Neural cell (in vitro differentiated cells): Measurements from ENCODE around the gene CTU1. TPM values are rescaled to one million over a fixed set of nuclear protein-coding genes. Genes with fewer than 3 reads are reported as not detected.

Experiments used
- H2AFZ ChIP-seq: fragments of 200-600, 300-800 bp; sonication (generic), shearing (Covaris generic); 2 replicates; pipeline ENCODE4 v1.6.0; 2014; ENCODE audit warnings: low read depth, mild to moderate bottlenecking, antibody characterized with exemption, low read length, moderate library complexity
- H3F3A ChIP-seq: fragments of 200-600 bp; shearing (Covaris generic); 2 replicates; pipeline ENCODE4 v1.6.1; 2016; ENCODE audit warnings: mild to moderate bottlenecking, moderate library complexity, mixed read lengths, antibody characterized with exemption, low read length; ENCODE audit not compliant: insufficient read depth, poor library complexity, severe bottlenecking
- H3K27ac ChIP-seq: fragments of 200-600, 300-800 bp; sonication (generic), shearing (Covaris generic); 2 replicates; pipeline ENCODE4 v1.5.1; 2014; ENCODE audit warnings: mild to moderate bottlenecking, low read length, moderate library complexity
- H3K27me3 ChIP-seq: fragments of 300-800, 200-600 bp; sonication (generic), shearing (Covaris generic); 2 replicates; pipeline ENCODE4 v1.6.0; 2014; ENCODE audit warnings: mild to moderate bottlenecking, low read depth, low read length, moderate library complexity; ENCODE audit not compliant: insufficient read depth
- H3K36me3 ChIP-seq: fragments of 300-800, 200-600 bp; sonication (generic), shearing (Covaris generic); 2 replicates; pipeline ENCODE4 v1.5.1; 2014; ENCODE audit warnings: mild to moderate bottlenecking, antibody characterized with exemption, low read length, moderate library complexity; ENCODE audit not compliant: insufficient read depth
- H3K4me2 ChIP-seq: fragments of 300-800, 200-600 bp; sonication (generic), shearing (Covaris generic); 2 replicates; pipeline ENCODE4 v1.6.0; 2014; ENCODE audit warnings: mild to moderate bottlenecking, low read length
- H3K4me3 ChIP-seq: fragments of 300-800, 200-600 bp; sonication (generic), shearing (Covaris generic); 2 replicates; pipeline ENCODE4 v1.5.1; 2014; ENCODE audit warnings: mild to moderate bottlenecking, low read length, moderate library complexity
- H3K79me2 ChIP-seq: fragments of 200-600 bp; shearing (Covaris generic); replicated peaks from 2 replicates; pipeline ENCODE4 v1.6.0; 2014; ENCODE audit warnings: mild to moderate bottlenecking, low read length, moderate library complexity; ENCODE audit not compliant: insufficient read depth
- H3K9ac ChIP-seq: fragments of 300-800, 200-600 bp; sonication (generic), shearing (Covaris generic); 2 replicates; pipeline ENCODE4 v1.6.1; 2016; ENCODE audit warnings: mild to moderate bottlenecking, low read length, mixed read lengths
- H3K9me2 ChIP-seq: fragments of 200-600 bp; shearing (Covaris generic); 2 replicates; pipeline ENCODE4 v1.6.1; 2016; ENCODE audit warnings: mild to moderate bottlenecking, low read length, mixed read lengths; ENCODE audit not compliant: insufficient read depth
- H3K9me3 ChIP-seq: fragments of 200-600, 300-800 bp; sonication (generic), shearing (Covaris generic); 2 replicates; pipeline ENCODE4 v1.6.1; 2016; ENCODE audit warnings: mild to moderate bottlenecking, mixed run types, low read length, moderate library complexity, mixed read lengths
- H4K20me1 ChIP-seq: fragments of 200-600 bp; shearing (Covaris generic); 2 replicates; pipeline ENCODE4 v1.6.1; 2016; ENCODE audit warnings: mild to moderate bottlenecking, mixed run types; ENCODE audit not compliant: insufficient read depth
- CTCF ChIP-seq: fragments of 450-650 bp; IDR thresholded peaks from 2 replicates; pipeline ENCODE4 v1.5.1; 2014; ENCODE audit warnings: antibody characterized with exemption, mild to moderate bottlenecking, moderate library complexity; ENCODE audit not compliant: poor library complexity, severe bottlenecking
- EP300 ChIP-seq: fragments of 450-650 bp; conservative IDR thresholded peaks from 2 replicates; pipeline ENCODE4 v1.6.1; 2014; ENCODE audit warnings: antibody characterized with exemption, mild to moderate bottlenecking, moderate library complexity; ENCODE audit not compliant: poor library complexity, severe bottlenecking
- EZH2 ChIP-seq: fragments of 200-600, 300-800 bp; shearing (Covaris generic), sonication (generic); IDR thresholded peaks from 2 replicates; pipeline ENCODE4 v1.6.1; 2014; ENCODE audit warnings: antibody characterized with exemption, low read length, borderline replicate concordance, mild to moderate bottlenecking; ENCODE audit not compliant: insufficient read depth, poor library complexity, severe bottlenecking
- MXI1 ChIP-seq: fragments of 450-650 bp; conservative IDR thresholded peaks from 2 replicates; pipeline ENCODE4 v1.6.1; 2014; ENCODE audit warnings: antibody characterized with exemption, mild to moderate bottlenecking; ENCODE audit not compliant: poor library complexity, severe bottlenecking
- POLR2AphosphoS5 ChIP-seq: IDR thresholded peaks from 2 replicates; pipeline ENCODE4 v1.6.1; 2012
- RAD21 ChIP-seq: fragments of 450-650 bp; conservative IDR thresholded peaks from 2 replicates; pipeline ENCODE4 v1.6.1; 2014; ENCODE audit warnings: antibody characterized with exemption, mild to moderate bottlenecking, moderate library complexity
- REST ChIP-seq: IDR thresholded peaks from 2 replicates; pipeline ENCODE4 v1.6.1; 2012; ENCODE audit warnings: borderline replicate concordance
- SMC3 ChIP-seq: fragments of 450-650 bp; conservative IDR thresholded peaks from 2 replicates; pipeline ENCODE4 v1.6.1; 2014; ENCODE audit warnings: antibody characterized with exemption, mild to moderate bottlenecking, moderate library complexity; ENCODE audit not compliant: poor library complexity
- TAF1 ChIP-seq: IDR thresholded peaks from 2 replicates; pipeline ENCODE4 v1.6.1; 2012; ENCODE audit warnings: low read depth
- polyA plus RNA-seq: library from polyadenylated mRNA; depleted of rRNA; stranded (reverse); fragments of >200 nt; gene quantifications from 2 replicates; pipeline ENCODE4 v1.2.3, GENCODE V29; 2014

Gene CTU1
- polyA plus RNA-seq, 1 donor from 2014 or later = 12.6 TPM

- Histone ChIP-seq H3K27ac (no peak overlapping the region), H3K9ac (no peak overlapping the region), H3F3A (no peaks in the 10 kb centered on the region), H4K20me1 (no peaks in the 10 kb centered on the region), H3K4me3 (no peak overlapping the region), H3K27me3 (no peaks in the 10 kb centered on the region), H2AFZ (no peak overlapping the region), H3K9me3 (no peaks in the 10 kb centered on the region), H3K36me3 (no peaks in the 10 kb centered on the region), H3K79me2 (no peaks in the 10 kb centered on the region), H3K4me2 (no peak overlapping the region), H3K9me2 (no peaks in the 10 kb centered on the region)
- TF ChIP-seq TAF1 (no peak), RAD21 (no peak), EZH2 (no peak), POLR2AphosphoS5 (no peak), CTCF (no peak), EP300 (no peak), REST (no peak), SMC3 (no peak), MXI1 (no peak)
Measured at GRCh38 chr19:51156710-51157109, 48.5 kb upstream of the CTU1 start.

- TF ChIP-seq SMC3 (no peak), POLR2AphosphoS5 (no peak), TAF1 (no peak), EP300 (no peak), REST (no peak), MXI1 (no peak), CTCF (no peak), EZH2 (no peak), RAD21 (no peak)
- Histone ChIP-seq H3K9me2 (no peaks in the 10 kb centered on the region), H3K27ac (no peak overlapping the region), H3K4me2 (no peak overlapping the region), H3K9me3 (no peaks in the 10 kb centered on the region), H3K27me3 (no peaks in the 10 kb centered on the region), H3F3A (no peaks in the 10 kb centered on the region), H3K79me2 (no peaks in the 10 kb centered on the region), H3K4me3 (no peak overlapping the region), H3K36me3 (no peaks in the 10 kb centered on the region), H2AFZ (no peak overlapping the region), H3K9ac (no peak overlapping the region), H4K20me1 (no peaks in the 10 kb centered on the region)
Measured at GRCh38 chr19:51150627-51151026, 42.4 kb upstream of the CTU1 start.
